ENCODE measurements around the gene CXCR4.

CXCR4 gene

DNA sequence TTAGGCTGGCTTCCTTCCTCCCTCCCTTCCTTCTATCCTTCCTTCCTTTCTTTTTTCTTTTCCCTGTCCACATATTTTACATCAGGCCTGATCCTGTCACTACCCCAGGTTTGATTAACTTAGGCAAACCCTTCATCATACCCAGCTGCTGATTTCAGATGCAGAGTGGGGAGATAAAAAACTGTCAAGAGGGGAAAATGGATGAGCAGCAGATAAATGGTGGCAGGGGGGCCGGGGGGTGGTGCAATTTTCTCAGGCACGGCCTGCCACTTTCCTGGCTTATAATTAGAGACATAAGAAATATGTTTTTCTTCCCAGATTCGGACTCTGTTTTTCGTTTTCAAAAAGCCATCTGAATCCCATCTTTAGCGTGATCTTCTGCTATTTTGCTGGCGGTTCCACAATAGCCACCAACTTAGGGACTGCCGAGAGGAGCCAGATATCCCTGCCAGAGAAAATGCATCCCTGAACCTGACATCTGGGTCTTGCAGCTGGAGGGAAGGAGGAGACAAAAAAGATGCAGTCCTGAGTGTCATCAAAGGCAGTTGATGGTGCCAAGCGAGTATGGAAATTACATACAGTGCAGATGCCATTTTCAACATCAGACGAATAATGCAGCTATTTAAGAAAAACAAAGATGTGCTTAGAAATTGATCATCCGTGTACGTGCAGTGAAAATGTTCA lies 49.9 kb downstream of the CXCR4 start:
- no peak for DNase-seq (ENCODE audit: insufficient read length)
- TF ChIP-seq POLR2A (IDR thresholded peaks at IDR 0.05; ENCODE audit: low read depth, low read length) (no peak), POLR2AphosphoS5 (IDR thresholded peaks at IDR 0.05; ENCODE audit: low read depth, low read length) (no peak), TAF1 (IDR thresholded peaks at IDR 0.05; ENCODE audit: borderline replicate concordance, low read depth, low read length) (no peak)
- no peak for FAIRE-seq

DNA sequence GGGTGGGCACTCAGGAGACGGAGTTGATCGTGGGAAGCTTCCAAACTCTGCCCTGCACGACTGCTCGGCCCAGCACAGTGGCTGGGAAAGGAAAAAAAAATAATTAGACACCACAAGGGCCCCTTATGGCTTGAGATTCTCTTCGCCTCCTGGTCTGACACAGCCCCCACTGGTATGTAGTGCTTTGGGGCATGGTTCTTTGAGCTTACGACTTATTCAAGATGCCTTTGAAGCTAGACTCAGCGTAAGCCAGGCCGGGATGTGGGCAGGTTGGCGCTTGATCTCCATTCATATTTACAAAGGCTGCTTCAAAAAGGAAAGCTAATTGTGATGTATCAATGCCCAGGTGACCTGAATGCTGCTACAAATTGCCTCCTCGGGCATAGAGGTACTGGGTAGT lies 50.5 kb downstream of the CXCR4 start:
- TF ChIP-seq POLR2A (IDR thresholded peaks at IDR 0.05; ENCODE audit: low read depth, low read length) (no peak), POLR2AphosphoS5 (IDR thresholded peaks at IDR 0.05; ENCODE audit: low read depth, low read length) (no peak)
- DNase-seq (ENCODE audit: insufficient read length) (no peak), FAIRE-seq (no peak)

DNA sequence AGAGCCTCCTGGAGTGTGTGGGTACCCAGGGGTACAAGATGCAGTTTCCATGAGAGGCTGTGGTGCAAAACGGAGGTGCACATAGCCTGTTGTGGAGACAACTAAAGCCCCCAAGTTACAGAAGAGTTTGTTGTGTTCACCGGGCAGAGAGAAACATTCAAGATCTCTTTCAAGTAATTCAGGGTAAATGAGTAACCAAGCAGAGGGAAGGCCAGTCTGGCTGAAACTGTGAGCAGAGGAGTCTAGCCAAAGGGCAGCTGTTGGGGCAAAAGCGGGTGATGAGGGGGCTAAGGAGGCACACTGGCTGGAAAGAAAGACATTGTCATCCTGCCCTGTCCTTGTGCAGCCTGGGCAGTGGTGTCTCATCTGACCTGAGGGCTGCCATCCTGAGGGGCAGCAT lies 52.0 kb downstream of the CXCR4 start:
- FAIRE-seq = no peak
- TF ChIP-seq POLR2A (IDR thresholded peaks at IDR 0.05; ENCODE audit: low read depth, low read length) = no peak
- TF ChIP-seq TAF1 (IDR thresholded peaks at IDR 0.05; ENCODE audit: borderline replicate concordance, low read depth, low read length) = no peak
- TF ChIP-seq POLR2AphosphoS5 (IDR thresholded peaks at IDR 0.05; ENCODE audit: low read depth, low read length) = no peak
- no peak for DNase-seq (ENCODE audit: insufficient read length)

DNA sequence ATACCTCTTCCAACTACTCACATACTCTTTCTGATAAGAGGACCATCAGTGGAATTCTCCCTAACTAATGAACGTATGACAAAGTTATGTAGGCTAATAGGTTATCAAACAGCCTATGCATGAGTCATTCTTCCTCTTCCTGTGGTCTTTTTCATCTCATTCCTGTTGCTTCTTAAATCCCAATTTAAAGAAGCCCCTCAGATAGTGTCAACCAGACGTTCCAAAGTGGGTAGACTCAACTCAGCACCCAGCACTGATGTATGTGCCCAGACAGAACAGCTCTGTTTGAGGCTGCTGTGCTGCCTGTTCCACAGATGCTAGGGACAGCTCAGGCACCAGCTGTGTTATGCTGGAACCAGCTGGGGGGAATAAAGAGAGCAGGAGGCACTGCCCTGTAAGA lies 52.6 kb downstream of the CXCR4 start:
- FAIRE-seq = no peak
- TF ChIP-seq POLR2A (IDR thresholded peaks at IDR 0.05; ENCODE audit: low read depth, low read length) = no peak
- no peak for TF ChIP-seq POLR2AphosphoS5 (IDR thresholded peaks at IDR 0.05; ENCODE audit: low read depth, low read length)
- no peak for TF ChIP-seq TAF1 (IDR thresholded peaks at IDR 0.05; ENCODE audit: borderline replicate concordance, low read depth, low read length)

More for the DNA sequence above, 52.6 kb downstream of the CXCR4 start:
- DNase-seq (ENCODE audit: insufficient read length) = no peak
